OCI-LY3 (cell line): ENCODE data around the gene TMEM245.

Source experiments
- H2AFZ ChIP-seq: fragments of 200-600, 300-600 bp; shearing (Covaris generic); 2 replicates; pipeline ENCODE4 v1.6.0; 2014; ENCODE audit warnings: antibody characterized with exemption, low read depth, low read length
- H3K27ac ChIP-seq: fragments of 200-600, 300-600 bp; sonication (generic); 2 replicates; pipeline ENCODE4 v1.5.1; 2014; ENCODE audit warnings: mild to moderate bottlenecking, low read length, moderate library complexity, mixed read lengths
- H3K27me3 ChIP-seq: fragments of 200-600, 300-600 bp; sonication (generic); 2 replicates; pipeline ENCODE4 v1.6.1; 2014; ENCODE audit warnings: low read depth, low read length, mixed read lengths
- H3K36me3 ChIP-seq: fragments of 200-600, 300-600 bp; sonication (generic); replicated peaks from 2 replicates; pipeline ENCODE3; 2014; ENCODE audit warnings: low read depth, low read length, mixed read lengths
- H3K4me1 ChIP-seq: fragments of 300-600, 200-600 bp; sonication (generic); 2 replicates; pipeline ENCODE4 v1.6.1; 2014; ENCODE audit warnings: low read length, mixed read lengths
- H3K4me2 ChIP-seq: fragments of 200-600, 300-600 bp; sonication (generic); 2 replicates; pipeline ENCODE4 v1.6.1; 2014; ENCODE audit warnings: low read length, mixed read lengths
- H3K4me3 ChIP-seq: fragments of 300-600, 200-600 bp; sonication (generic); 2 replicates; pipeline ENCODE4 v1.5.1; 2014; ENCODE audit warnings: antibody characterized with exemption, mild to moderate bottlenecking, low read length, moderate library complexity
- H3K79me2 ChIP-seq: fragments of 300-600, 200-600 bp; shearing (Covaris generic); 2 replicates; pipeline ENCODE4 v1.6.1; 2014; ENCODE audit warnings: mild to moderate bottlenecking, low read length, mixed read lengths
- H3K9ac ChIP-seq: fragments of 300-600, 200-600 bp; shearing (Covaris generic); 2 replicates; pipeline ENCODE4 v1.6.0; 2014; ENCODE audit warnings: mild to moderate bottlenecking, low read length, moderate library complexity
- H3K9me3 ChIP-seq: fragments of 200-600, 300-600 bp; shearing (Covaris generic); 2 replicates; pipeline ENCODE4 v1.6.1; 2014; ENCODE audit warnings: low read length, mixed read lengths; ENCODE audit not compliant: insufficient read depth
- H4K20me1 ChIP-seq: fragments of 200-600, 300-600 bp; sonication (generic); 2 replicates; pipeline ENCODE4 v1.6.1; 2016; ENCODE audit warnings: low read length, mixed read lengths; ENCODE audit not compliant: insufficient read depth
- EZH2phosphoT487 ChIP-seq: fragments of 200-600 bp; shearing (Covaris generic); IDR thresholded peaks from 2 replicates; pipeline ENCODE4 v1.6.1; 2018; ENCODE audit warnings: antibody characterized with exemption, mixed run types, low read depth
- TF ChIP-seq, protein P1 (sequence below): fragments of 200-600, 300-600 bp; sonication (generic); IDR thresholded peaks from 2 replicates; pipeline ENCODE4 v1.5.1; 2014; ENCODE audit warnings: antibody characterized with exemption, low read length, low read depth

TMEM245 gene

DNA sequence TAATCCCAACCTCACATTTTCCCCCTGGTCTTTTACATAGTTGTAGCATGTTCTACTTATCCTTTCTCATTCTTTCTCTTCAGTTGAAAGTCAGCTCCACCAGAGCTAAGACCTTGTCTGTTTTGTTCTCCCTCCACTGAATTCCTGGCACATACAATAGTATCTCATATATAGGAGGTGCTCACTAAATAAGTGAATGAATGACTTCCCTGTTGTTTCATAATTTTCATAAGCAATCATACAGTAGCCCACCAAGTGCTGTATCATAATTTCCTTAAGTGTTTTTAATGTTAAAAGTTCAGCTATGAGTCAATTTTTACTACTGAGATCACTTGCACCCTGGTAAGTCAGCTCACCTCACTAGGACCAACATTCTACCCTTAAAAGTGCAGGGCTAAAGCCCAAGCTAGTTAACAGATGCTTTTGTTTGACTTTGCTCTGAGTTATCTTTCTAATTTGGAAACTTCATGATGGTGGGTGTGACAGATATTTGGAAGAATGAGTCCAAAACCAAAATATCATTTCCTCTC, 27.6 kb downstream of the TMEM245 start:
- H3K27me3 ChIP-seq = no peaks in the 10 kb centered on the region
- H3K27ac ChIP-seq = no peak overlapping the region
- H3K9ac ChIP-seq = no peak overlapping the region
- peaks cover 39% of the 10 kb centered on the region for H3K79me2 ChIP-seq
- H3K9me3 ChIP-seq = no peaks in the 10 kb centered on the region
- peaks cover 45% of the 10 kb centered on the region for H3K36me3 ChIP-seq
- peak overlapping the region; percentile 13; the same call in 1 of the 2 replicates for H3K4me2 ChIP-seq
- peaks cover 12% of the 10 kb centered on the region for H3K4me1 ChIP-seq
- no peak overlapping the region for H2AFZ ChIP-seq
- TF ChIP-seq EZH2phosphoT487 = no peak
- TF ChIP-seq, protein P1, sequence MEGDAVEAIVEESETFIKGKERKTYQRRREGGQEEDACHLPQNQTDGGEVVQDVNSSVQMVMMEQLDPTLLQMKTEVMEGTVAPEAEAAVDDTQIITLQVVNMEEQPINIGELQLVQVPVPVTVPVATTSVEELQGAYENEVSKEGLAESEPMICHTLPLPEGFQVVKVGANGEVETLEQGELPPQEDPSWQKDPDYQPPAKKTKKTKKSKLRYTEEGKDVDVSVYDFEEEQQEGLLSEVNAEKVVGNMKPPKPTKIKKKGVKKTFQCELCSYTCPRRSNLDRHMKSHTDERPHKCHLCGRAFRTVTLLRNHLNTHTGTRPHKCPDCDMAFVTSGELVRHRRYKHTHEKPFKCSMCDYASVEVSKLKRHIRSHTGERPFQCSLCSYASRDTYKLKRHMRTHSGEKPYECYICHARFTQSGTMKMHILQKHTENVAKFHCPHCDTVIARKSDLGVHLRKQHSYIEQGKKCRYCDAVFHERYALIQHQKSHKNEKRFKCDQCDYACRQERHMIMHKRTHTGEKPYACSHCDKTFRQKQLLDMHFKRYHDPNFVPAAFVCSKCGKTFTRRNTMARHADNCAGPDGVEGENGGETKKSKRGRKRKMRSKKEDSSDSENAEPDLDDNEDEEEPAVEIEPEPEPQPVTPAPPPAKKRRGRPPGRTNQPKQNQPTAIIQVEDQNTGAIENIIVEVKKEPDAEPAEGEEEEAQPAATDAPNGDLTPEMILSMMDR = no peak
- no peak overlapping the region for H3K4me3 ChIP-seq
- H4K20me1 ChIP-seq = peaks cover 59% of the 10 kb centered on the region

DNA sequence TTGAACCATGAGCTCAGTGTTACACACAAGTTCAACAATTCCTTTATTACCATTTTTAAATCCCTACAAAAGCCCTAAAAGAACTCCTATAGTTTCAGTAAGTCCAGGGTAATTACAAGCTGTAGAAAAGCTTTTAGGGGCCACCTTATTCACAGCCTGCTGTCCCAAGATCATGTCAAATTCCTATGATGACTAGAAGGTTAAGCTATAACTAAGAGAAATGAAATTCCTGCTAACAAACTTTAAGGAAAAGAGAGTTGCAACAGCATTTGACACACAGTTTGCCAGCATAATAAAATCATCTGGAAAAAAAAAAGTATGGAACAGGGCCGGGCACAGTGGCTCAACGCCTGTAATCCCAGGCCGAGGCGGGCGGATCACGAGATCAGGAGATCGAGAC, 31.5 kb downstream of the TMEM245 start:
- H3K27me3 ChIP-seq = no peaks in the 10 kb centered on the region
- H3K4me1 ChIP-seq = peaks cover 24% of the 10 kb centered on the region
- H3K79me2 ChIP-seq = peaks cover 6% of the 10 kb centered on the region
- TF ChIP-seq, protein P1 = no peak
- no peak for TF ChIP-seq EZH2phosphoT487
- H3K9me3 ChIP-seq = no peaks in the 10 kb centered on the region
- peaks cover 35% of the 10 kb centered on the region for H4K20me1 ChIP-seq
- H2AFZ ChIP-seq = no peak overlapping the region
- peaks cover 35% of the 10 kb centered on the region for H3K36me3 ChIP-seq
- no peak overlapping the region for H3K27ac ChIP-seq
- H3K4me2 ChIP-seq = no peak overlapping the region
- H3K4me3 ChIP-seq = no peak overlapping the region
- H3K9ac ChIP-seq = no peak overlapping the region

DNA sequence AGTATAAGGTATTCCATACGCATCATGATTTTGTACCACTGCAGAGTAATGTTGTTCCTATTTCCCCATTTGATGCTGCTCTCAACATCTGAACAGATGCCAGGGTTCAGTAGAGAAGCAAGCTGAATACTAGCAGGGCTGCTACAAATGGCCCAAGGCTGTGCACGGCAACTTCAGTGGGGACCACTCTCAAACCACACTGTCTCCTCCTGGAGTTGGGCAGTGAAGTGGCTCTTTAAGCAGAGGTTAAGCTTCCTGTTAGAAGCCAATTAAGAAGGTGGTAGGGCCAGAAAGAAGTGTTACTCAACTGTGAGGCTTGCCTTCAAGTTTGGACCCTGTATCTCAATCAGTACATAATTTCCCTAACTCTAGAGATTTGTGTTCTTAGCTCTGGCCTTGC, 32.0 kb downstream of the TMEM245 start:
- H3K9ac ChIP-seq = no peak overlapping the region
- H3K27ac ChIP-seq = no peak overlapping the region
- H3K4me3 ChIP-seq = no peak overlapping the region
- TF ChIP-seq EZH2phosphoT487 = no peak
- TF ChIP-seq, protein P1 = no peak
- H3K79me2 ChIP-seq = peaks cover 4% of the 10 kb centered on the region
- H4K20me1 ChIP-seq = peaks cover 31% of the 10 kb centered on the region
- no peaks in the 10 kb centered on the region for H3K27me3 ChIP-seq
- H3K9me3 ChIP-seq = no peaks in the 10 kb centered on the region
- H3K36me3 ChIP-seq = peaks cover 31% of the 10 kb centered on the region
- peaks cover 23% of the 10 kb centered on the region for H3K4me1 ChIP-seq
- H2AFZ ChIP-seq = no peak overlapping the region
- no peak overlapping the region for H3K4me2 ChIP-seq

DNA sequence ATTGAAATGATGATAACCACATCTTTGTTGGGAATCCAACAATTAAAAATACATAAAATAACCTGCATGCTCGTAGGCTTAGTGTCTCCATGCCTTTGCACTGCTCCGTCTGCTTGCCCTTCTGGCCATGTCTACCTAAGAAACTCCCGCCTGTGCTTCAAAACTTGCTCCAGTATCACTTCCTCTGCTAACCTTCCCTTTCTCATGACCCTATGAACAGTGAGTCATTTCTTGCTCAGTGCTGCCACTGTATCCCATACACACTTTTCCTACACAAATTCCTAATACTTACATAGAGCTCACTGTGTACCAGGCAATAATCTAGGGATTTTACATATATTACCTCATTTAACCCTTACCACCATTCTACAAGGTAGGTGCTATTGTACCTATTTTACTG, 33.5 kb downstream of the TMEM245 start:
- Histone ChIP-seq H3K27me3 (no peaks in the 10 kb centered on the region), H2AFZ (no peak overlapping the region), H3K4me1 (peaks cover 13% of the 10 kb centered on the region), H3K9me3 (no peaks in the 10 kb centered on the region), H3K36me3 (peaks cover 23% of the 10 kb centered on the region), H3K9ac (no peak overlapping the region), H3K79me2 (no peaks in the 10 kb centered on the region), H4K20me1 (peaks cover 22% of the 10 kb centered on the region), H3K27ac (no peak overlapping the region), H3K4me3 (no peak overlapping the region), H3K4me2 (peak overlapping the region; percentile 30)
- TF ChIP-seq EZH2phosphoT487 = no peak
- TF ChIP-seq, protein P1 = peak; percentile 31
